ACHN (cell line): ENCODE measurements around the gene PTGS2.
"Not testable (repeated sequence)": the region's sequence is repeated elsewhere in the genome, so short reads cannot be mapped to it uniquely, and the experiment has no call there.

Experiments used
- DNase-seq: peaks from one replicate; pipeline ENCODE4 v3.0.0-alpha.2; 2015
- in situ Hi-C: cut with HindIII; loops from 2 replicates; pipeline ENCODE4 v1.10.0; 2017; ENCODE audit warnings: low sequenced_read_pairs, low pct_ligation_motif_present, low pct_unique_long_range_greater_than_20kb

PTGS2 gene

DNA sequence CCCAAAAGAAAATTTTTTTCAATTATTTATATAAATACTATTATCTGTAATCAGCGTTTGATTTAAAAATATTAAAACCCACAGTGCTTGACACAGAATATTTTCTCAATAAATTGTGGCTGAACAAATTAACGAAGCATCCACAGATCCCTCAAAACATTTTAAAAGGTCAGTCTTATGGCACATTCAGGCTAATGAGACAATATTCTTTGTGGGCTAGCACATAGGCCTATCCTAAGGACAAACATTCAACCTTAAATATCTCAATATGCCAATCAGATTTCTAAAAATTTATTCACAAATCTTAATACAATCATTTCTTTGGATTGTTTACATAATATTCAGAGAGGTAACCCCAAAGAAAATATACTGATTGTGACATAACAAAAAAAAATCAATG is 8.1 kb downstream of the PTGS2 start:
- in situ Hi-C loops = no loop called here
- DNase-seq = no peak

DNA sequence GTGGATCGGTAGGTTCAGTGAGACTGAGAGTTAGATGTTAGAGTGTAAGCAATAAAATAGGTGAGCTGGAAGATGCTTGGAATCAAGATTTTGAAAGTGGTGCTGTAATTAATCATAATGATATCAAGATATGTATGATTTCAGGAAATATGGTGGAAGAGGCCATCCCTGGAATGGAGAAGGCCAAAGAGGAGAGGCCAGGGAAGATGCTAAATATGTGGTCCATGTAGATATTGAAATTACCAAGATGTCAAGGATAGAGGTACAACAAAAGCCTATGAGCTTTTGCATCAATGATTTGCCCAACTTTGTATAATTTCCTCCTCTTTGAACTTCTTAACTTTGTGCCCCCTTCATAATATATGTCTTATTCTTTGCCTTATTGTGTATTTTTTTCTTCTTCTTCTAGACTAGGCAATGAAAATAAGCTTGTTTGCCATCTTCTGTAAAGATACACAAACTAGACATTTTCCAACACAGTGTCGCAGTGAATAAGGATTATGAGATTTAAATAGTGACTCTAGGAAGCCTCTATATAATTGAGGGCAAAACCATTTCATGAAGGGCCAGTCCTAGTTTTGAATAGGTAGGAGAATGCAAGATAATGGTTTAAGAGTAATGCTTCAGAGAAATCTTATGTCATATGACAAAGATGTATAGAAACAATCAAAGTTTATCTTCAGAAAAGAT is 8.9 kb downstream of the PTGS2 start:
- in situ Hi-C loops = no loop called here
- no peak for DNase-seq

DNA sequence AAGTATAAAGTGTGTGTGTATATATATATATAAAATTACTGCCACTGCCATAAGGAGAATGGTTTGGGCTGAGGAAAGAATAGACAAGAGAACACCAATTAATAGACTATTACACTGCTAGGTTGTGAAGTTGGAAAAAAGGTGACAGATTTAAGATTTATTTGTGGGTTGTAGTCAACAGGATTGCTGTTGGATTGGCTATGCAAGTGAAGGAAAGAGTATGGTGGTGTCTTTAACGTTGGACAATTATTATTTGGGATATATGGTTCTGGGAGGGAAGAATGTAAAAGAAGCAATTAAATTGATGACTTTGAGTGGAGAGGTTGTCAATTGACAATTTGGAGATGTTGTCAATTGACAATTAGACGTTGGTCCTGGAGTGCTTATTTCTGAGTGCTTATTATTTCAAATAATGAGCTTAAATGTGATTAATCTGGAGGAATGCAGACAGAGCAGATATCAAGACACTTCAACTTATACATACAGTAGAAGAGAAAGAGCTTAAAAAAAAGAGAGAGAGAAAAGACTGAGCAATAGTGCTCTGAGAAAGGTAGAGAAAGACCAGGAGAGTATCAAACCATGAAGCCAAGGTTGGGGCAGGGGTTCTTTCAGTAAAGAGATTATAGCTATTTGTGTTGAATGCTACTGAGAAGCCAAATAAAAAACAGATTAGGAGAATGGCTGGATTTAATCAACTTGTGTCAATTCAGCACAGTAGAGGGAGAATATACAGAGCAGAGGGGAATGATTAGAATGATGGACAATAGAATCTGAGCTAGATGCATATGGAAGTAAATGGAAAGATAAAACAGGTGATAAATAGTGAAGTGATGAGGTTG is 9.7 kb downstream of the PTGS2 start:
- in situ Hi-C loops = no loop called here
- DNase-seq = no peak

DNA sequence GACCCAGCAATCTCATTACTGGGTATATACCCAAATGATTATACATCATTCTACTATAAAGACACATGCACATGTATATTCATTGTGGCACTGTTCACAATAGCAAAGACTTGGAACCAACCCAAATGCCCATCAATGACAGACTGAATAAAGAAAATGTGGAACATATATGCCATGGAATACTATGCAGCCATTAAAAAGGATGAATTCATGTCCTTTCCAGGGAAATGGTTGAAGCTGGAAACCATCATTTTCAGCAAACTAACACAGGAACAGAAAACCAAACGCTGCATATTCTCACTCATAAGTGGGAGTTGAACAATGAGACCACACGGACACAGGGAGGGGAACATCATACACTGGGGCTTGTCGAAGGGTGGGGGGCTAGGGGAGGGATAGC is 10.4 kb downstream of the PTGS2 start:
- in situ Hi-C loops, DNase-seq: not testable (repeated sequence)

DNA sequence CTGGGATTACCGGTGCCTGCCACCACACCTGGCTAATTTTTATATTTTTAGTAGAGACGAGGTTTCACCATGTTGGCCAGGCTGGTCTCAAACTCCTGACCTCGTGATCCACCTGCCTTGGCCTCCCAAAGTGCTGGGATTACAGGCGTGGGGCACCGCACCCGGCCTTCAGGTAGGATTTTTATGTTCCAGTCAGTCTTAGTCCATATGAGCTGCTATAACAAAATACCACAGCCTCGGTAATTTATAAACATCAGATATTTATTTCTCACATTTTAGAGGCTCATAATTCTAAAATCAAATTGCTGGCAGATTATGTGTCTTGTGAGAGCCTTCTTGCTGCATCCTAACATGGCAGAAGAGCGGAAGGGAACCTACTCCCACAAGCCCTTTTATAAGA is 16.0 kb downstream of the PTGS2 start:
- DNase-seq, in situ Hi-C loops: not testable (repeated sequence)

DNA sequence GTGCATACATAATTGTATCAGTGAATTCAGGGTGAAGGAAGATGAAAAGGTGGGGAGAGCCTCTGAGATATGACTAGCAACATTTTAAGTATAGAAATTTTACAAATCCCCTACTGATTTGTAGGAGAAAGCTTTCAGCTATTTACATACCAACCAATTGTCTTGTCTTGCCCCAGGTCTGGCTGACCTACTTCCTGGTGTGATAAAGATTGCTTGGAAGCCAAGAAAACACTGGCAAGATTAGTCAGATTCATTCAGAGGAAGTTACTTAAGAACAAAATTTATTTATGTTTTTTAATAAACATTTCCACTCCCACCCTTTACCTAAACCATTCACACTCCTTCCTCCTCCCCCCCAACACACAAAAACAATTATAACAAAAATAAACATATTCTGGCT is 17.5 kb downstream of the PTGS2 start:
- in situ Hi-C loops = no loop called here
- DNase-seq = no peak

DNA sequence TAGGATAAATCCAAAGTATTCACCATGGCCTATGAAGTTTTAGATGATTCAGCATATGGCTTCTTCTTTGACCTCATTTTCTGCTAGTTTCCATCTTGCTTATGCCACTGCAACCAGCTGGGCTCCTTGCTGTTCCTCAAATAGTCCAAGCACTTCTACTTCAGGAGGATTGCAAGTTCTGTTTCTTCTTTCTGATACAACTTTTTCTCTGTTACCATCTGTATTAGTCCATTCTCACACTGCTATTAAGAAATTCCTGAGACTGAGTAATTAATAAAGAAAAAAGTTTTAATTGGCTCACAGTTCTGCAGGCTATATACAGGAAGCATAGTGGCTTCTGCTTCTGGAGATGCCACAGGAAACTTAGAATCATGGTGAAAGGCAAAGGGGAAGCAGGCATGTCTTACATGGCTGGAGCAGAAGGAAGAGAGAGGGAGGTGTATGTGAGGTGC is 20.3 kb downstream of the PTGS2 start:
- no peak for DNase-seq
- in situ Hi-C loops = no loop called here

DNA sequence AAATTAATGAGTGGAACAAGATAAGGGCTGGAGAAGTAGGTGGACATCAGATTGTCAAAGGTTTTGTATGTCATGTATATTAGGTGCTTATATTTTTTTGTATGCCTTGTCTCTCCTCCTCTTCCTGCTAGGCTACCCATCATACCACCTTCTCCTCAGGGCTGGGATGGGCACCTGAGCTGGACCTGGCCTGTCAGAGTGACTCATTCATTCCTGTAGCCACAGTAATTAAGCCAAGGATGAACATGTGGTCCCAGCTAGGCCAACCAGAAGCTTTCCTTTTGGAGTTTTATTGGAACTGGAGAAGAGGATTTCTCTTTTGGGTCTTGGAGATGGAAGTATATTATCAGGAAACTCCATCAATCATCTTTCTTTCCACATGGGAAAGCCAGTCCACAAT is 21.2 kb downstream of the PTGS2 start:
- DNase-seq = no peak
- in situ Hi-C loops = no loop called here

DNA sequence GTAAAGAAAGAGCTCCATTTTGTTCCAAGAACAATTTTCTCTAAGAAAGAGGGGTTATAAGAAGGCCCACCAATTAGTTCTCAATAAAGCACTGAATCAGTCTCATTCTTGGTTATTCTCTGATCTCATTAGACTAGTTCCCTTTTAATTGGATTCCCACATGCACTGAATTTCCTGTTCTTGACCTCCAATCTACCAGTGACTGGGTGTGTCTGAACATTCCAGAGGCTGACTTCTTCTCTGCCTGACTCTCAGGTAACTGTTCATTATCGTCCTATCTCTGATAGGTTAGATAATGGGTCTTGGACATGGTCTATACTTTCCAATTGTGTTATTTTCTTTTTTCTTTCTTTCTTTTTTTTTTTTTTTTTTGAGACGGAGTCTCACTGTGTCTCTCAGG is 22.7 kb downstream of the PTGS2 start:
- in situ Hi-C loops = no loop called here

DNA sequence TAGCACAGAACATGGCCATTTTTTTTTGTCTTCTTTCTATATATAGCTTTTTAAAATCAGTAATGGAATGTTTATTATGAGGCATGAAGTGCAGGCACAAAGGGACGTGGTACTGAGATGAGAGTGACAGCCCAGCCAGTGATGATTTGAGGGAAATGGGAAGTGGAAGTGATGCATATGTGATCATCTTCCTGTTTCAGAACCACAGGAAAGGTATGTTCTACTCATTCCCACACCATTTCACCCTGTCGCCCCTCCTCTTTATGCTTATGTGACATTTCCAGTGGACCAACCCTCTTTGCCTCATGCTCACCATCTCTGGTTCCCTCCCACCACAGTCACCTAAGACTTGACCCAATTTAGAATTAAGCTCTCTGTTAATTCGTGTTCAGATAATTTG is 24.3 kb downstream of the PTGS2 start:
- in situ Hi-C loops = no loop called here
- no peak for DNase-seq

More for the DNA sequence above, 22.7 kb downstream of the PTGS2 start:
- DNase-seq = no peak

DNA sequence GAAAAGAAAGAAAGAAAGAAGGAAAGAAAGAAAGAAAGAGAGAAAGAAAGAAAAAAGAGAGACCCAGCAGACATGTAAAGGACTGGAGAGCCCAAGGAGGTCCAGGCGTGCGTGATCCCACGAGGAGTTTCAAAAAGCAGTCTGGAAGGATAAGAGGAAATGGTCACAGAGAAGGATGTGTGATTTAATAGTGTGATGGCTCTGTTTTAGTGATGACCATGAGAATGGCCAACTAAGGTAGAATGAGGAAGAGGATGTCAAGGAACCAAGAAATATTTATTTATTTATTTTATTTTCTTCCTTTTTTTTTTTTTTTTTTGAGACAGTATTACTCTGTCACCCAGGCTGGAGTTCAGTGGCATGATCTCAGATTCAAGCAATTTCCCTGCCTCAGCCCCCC is 25.5 kb downstream of the PTGS2 start:
- no peak for DNase-seq
- in situ Hi-C loops = no loop called here

DNA sequence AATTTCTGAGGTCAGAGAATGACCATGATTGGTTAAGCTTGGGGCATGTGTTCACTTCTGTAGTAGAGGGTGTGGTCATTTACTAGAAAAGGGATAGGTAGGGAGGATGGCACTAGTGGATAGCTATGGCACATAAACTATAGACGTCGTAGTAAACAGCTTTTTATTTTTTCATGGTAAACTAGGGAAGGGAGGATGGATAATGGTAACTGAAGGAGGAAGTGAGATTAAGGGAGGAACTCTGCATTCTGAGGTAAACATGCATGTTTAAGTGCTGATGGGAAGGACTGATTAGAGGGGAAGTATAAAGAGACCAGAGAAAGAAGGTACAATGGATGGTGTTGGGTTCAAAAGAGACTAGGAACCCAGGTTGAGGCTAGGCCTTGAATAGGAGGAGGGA is 26.9 kb downstream of the PTGS2 start:
- in situ Hi-C loops = no loop called here
- DNase-seq = no peak

DNA sequence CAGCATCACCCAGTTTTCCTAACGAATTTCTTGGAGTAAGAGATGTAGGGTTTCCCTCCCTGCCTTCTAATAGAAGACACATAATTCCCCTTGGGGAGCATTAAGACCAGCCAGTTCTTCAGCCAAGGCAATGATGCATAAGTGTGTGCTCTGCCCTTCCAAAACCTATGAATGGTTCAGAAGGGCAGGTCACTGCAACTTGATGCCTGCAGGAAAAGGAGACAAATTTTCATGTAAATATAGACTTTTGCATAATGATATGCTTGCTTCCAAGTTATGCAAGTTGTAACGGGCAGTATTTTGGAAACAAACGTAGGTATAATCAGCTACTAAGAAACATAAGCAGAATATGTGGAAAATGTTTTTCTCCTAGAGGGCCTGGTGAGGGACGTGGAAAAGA is 31.6 kb downstream of the PTGS2 start:
- no peak for DNase-seq
- in situ Hi-C loops = no loop called here

DNA sequence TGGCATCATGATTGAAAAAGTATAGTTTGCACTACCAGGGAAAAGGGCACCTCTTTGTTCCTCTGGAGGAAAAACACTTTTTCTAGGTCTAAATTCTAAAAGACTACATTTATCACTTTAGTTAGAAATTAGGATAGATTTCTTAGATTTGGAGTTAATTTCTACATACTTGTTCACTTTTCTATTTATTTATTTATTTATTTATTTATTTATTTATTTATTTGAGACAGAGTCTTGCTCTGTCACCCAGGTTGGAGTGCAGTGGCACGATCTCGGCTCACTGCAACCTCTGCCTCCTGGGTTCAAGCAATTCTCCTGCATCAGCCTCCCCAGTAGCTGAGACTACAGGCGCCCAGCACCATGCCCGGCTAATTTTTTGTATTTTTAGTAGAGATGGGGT is 32.2 kb downstream of the PTGS2 start:
- DNase-seq, in situ Hi-C loops: not testable (repeated sequence)

DNA sequence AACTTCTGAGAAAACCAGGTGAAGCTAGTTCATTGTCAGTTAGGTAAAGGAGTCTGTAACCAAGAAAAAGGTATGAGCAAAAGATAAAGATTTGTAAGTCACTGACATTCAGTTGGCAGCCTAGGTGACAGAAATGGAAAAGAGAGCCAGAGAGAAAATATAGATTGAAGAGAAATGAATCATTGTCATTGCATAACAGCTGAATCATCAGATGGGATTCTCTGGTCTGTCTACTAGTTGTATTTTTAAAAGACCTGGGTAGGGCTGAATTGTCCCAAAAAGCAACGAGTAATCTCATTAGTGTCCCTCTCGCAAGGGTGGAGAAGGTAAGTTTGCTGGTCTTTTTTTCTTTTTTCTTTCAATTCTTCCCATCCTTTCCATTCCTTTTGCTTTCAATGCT is 36.6 kb downstream of the PTGS2 start:
- in situ Hi-C loops = no loop called here
- no peak for DNase-seq

DNA sequence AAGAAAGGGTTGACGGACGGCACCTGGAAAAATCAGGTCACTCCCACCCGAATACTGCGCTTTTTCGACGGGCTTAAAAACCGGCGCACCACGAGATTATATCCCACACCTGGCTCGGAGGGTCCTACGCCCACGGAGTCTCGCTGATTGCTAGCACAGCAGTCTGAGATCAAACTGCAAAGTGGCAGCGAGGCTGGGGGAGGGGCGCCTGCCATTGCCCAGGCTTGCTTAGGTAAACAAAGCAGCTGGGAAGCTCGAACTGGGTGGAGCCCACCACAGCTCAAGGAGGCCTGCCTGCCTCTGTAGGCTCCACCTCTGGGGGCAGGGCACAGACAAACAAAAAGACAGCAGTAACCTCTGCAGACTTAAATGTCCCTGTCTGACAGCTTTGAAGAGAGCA is 42.7 kb downstream of the PTGS2 start:
- in situ Hi-C loops, DNase-seq: not testable (repeated sequence)

DNA sequence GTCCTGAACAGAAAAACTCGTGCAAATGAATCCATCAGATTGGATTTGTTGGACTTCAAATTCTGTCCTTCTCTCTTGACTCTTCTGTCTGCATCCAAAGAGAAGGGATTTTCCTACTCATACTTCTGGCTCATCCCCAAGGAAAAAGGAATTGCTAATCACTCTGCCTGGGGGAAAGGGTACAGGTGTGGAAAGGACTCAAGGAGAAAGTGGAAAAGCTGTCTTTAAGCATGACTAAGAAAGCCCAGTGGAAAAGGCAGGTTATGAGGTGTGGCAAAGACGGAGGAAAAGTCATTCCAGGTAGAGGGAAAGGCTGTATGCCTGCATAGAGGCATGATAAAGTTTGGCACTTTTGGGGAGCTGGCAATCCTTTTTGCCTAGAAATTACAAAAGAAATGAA is 43.4 kb downstream of the PTGS2 start:
- DNase-seq = no peak
- in situ Hi-C loops = no loop called here

DNA sequence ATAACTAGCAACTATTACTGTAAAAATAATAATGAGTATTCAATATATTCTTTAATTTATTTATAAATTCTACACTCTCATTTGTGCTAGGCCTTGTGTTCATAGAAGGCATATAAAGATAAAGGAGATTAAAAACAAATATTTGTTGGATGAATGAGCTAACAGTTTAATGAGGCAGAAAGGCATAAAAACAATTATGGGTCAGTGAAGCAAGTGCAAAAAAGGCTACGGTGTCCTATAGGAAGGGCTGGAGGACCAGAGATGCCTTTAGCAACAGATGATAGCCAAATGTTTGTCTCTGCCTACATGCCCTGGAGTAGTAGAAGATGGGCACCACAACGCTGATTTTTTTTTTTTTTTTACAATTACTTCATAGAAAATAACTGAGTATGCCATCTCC is 45.7 kb downstream of the PTGS2 start:
- no peak for DNase-seq
- in situ Hi-C loops = no loop called here

DNA sequence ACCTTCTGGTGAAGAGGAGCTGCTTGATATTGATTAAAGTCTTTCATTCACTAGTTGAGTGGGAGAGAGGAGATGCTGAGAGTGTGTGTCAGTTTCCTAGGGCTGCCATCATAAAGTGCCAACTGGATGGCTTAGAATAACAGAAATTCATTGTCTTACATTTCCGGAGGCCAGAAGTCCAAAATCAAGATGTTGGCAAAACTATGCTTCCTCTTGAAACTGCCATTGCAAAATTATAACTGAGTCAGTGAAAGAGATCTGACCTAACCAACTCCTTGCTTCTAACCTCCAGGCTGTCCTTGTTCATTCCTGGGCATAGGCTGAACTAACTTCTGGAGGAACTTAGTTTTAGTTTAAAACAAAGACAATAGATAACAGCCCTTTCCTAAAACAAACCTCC is 47.1 kb downstream of the PTGS2 start:
- DNase-seq = no peak
- in situ Hi-C loops = no loop called here

DNA sequence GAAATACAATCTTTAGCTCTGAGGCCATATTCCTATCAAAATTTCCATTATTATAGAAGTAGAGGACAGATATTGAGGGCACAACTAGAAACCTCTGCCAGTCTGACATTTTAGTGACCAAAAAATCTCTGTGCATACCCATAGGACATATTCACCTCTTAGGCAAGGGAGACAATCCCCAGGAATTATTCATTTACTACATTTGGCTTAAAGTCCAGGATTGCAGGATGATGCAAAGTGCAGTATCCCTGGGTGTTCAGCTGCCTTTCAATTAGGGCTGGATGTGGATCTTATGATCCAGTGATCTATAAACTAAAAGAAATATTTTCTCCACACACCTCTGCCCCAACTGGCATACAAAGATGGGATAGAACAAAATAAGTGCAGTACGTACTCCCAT is 50.9 kb downstream of the PTGS2 start:
- in situ Hi-C loops = no loop called here

More for the DNA sequence above, 50.9 kb downstream of the PTGS2 start:
- DNase-seq = no peak
